ENCODE data around the gene TAF4. TPM values are rescaled to one million over a fixed set of nuclear protein-coding genes. Genes with fewer than 3 reads are reported as not detected.

The TAF4 gene
- total and polyA plus RNA-seq, 2 of the 13 experiments (the other 11 are each of a cell fraction or from before 2014, with no cell fraction given), result 5.9 to 12.0 TPM

- no peak for TF ChIP-seq FUBP1 (CRISPR knock-in tag; IDR thresholded peaks at IDR 0.05; ENCODE audit: borderline replicate concordance)
- no peak for TF ChIP-seq ZNF292 (CRISPR knock-in tag; IDR thresholded peaks at IDR 0.05; ENCODE audit: borderline replicate concordance, low read depth)
- no peak for TF ChIP-seq DDIT3 (CRISPR knock-in tag; IDR thresholded peaks at IDR 0.05)
- no peak for TF ChIP-seq ZNF484 (CRISPR knock-in tag; IDR thresholded peaks at IDR 0.05; ENCODE audit: borderline replicate concordance, low read depth)
- no peak for TF ChIP-seq ZNF766 (CRISPR knock-in tag; IDR thresholded peaks at IDR 0.05; ENCODE audit: borderline replicate concordance)
- TF ChIP-seq ARNT2 (CRISPR knock-in tag; IDR thresholded peaks at IDR 0.05; ENCODE audit: low read depth), result 0 out of 2 replicates have a peak, but pooled peaks have one; percentile 46
- TF ChIP-seq HMGXB4 (CRISPR knock-in tag; IDR thresholded peaks at IDR 0.05; ENCODE audit: borderline replicate concordance in 1 of 2, low read depth in 1 of 2), result 0 out of 4 replicates have a peak, but pooled peaks of 1 of the 2 experiments have one; percentile 4
- TF ChIP-seq ZNF784 (CRISPR knock-in tag; IDR thresholded peaks at IDR 0.05; ENCODE audit: borderline replicate concordance), result no peak
- TF ChIP-seq HMG20A (CRISPR knock-in tag; IDR thresholded peaks at IDR 0.05; ENCODE audit: borderline replicate concordance), result no peak
- TF ChIP-seq TOE1 (CRISPR knock-in tag; IDR thresholded peaks at IDR 0.05), result no peak
- 0 out of 2 replicates have a peak, but pooled peaks have one; percentile 18 for TF ChIP-seq ZNF280B (CRISPR knock-in tag; IDR thresholded peaks at IDR 0.05; ENCODE audit: borderline replicate concordance)
- no peak for TF ChIP-seq ZNF281 (CRISPR knock-in tag; IDR thresholded peaks at IDR 0.05; ENCODE audit: borderline replicate concordance)
- TF ChIP-seq CEBPZ (IDR thresholded peaks at IDR 0.05; ENCODE audit: low read length), result no peak
Measured at GRCh38 chr20:62025832-62026563, 39.7 kb downstream of the TAF4 start (continued).

Measured in HepG2 (cell line).